HEK293 (cell line): ENCODE results near the gene NCKAP5.

Source experiments
- YY1 ChIP-seq: fragments of 450-650 bp; formaldehyde crosslinking; IDR thresholded peaks from 2 replicates; pipeline ENCODE4 v1.5.1; 2018; ENCODE audit warnings: missing biosample characterization, missing genetic modification characterization
- ZNF621 ChIP-seq: fragments of 450-650 bp; formaldehyde crosslinking; IDR thresholded peaks from 2 replicates; pipeline ENCODE4 v1.5.1; 2017; ENCODE audit warnings: missing biosample characterization, missing genetic modification characterization
- ZNF776 ChIP-seq: fragments of 450-650 bp; formaldehyde crosslinking; IDR thresholded peaks from 2 replicates; pipeline ENCODE4 v1.5.0; 2017; ENCODE audit warnings: missing biosample characterization, missing genetic modification characterization, borderline replicate concordance

- TF ChIP-seq YY1 (tag by site-specific recombination) (no peak), ZNF621 (tag by site-specific recombination) (no peak), ZNF776 (no peak)
Measured at GRCh38 chr2:132730611-132731010, 837.7 kb downstream of the NCKAP5 start.
